ENCODE measurements around the gene GRPR. TPM values are rescaled to one million over a fixed set of nuclear protein-coding genes. Genes with fewer than 3 reads are reported as not detected.

The GRPR gene
- total and polyA plus RNA-seq, 4 donors = 0.06 to 0.25 (median 0.20) TPM; not detected in 1

GRCh38 chrX:16089086-16089485, 34.3 kb upstream of the GRPR start:
- H3K27me3 ChIP-seq (ENCODE audit: control insufficient read depth in 3 of 3, insufficient read depth in 3 of 3, low read length in 2 of 3) = peaks cover 4 to 42% (median 21%) of the 10 kb centered on the region in 3 donors
- H3K36me3 ChIP-seq (ENCODE audit: control insufficient read depth in 4 of 4, insufficient read depth in 4 of 4, low read length in 4 of 4) = no peaks in the 10 kb centered on the region
- TF ChIP-seq CTCF (IDR thresholded peaks at IDR 0.05; ENCODE audit: control extremely low read depth, extremely low read depth) = no peak
- H3K9me3 ChIP-seq (ENCODE audit: control insufficient read depth in 4 of 4, insufficient read depth in 3 of 4, low read length in 3 of 4) = peaks cover 0 to 5% (median 0%) of the 10 kb centered on the region in 4 donors
- H3K4me1 ChIP-seq (ENCODE audit: control insufficient read depth in 5 of 5, insufficient read depth in 5 of 5, low read length in 5 of 5) = no peaks in the 10 kb centered on the region
- DNase-seq (no peak), ATAC-seq (ENCODE audit: insufficient read depth, low FRiP score) (no peak)
- no peak overlapping the region for H3K4me3 ChIP-seq
- no peak overlapping the region for H3K27ac ChIP-seq (ENCODE audit: low read depth in 1 of 2, low read length in 1 of 2)
- no peak overlapping the region for H3K9ac ChIP-seq (ENCODE audit: insufficient read depth in 1 of 2, low read length in 2 of 2)

GRCh38 chrX:16096141-16096540, 27.2 kb upstream of the GRPR start:
- TF ChIP-seq CTCF (IDR thresholded peaks at IDR 0.05; ENCODE audit: control extremely low read depth, extremely low read depth) = no peak
- WGBS, 2 donors = 55 to 66% methylated on average over 3 of the region's 3 CpGs

GRCh38 chrX:16100673-16101072, 22.7 kb upstream of the GRPR start:
- Histone ChIP-seq H3K9ac (ENCODE audit: insufficient read depth in 1 of 2, low read length in 2 of 2) (no peak overlapping the region), H3K36me3 (ENCODE audit: control insufficient read depth in 4 of 4, insufficient read depth in 4 of 4, low read length in 4 of 4) (peaks cover 0 to 2% (median 0%) of the 10 kb centered on the region in 4 donors), H3K9me3 (ENCODE audit: control insufficient read depth in 4 of 4, insufficient read depth in 3 of 4, low read length in 3 of 4) (peaks cover 0 to 10% (median 0%) of the 10 kb centered on the region in 4 donors), H3K4me1 (ENCODE audit: control insufficient read depth in 5 of 5, insufficient read depth in 5 of 5, low read length in 5 of 5) (peaks cover 0 to 3% (median 0%) of the 10 kb centered on the region in 5 donors), H3K27me3 (ENCODE audit: control insufficient read depth in 3 of 3, insufficient read depth in 3 of 3, low read length in 2 of 3) (peaks cover 0 to 38% (median 17%) of the 10 kb centered on the region in 3 donors), H3K4me3 (no peak overlapping the region), H3K27ac (ENCODE audit: low read depth in 1 of 2, low read length in 1 of 2) (no peak overlapping the region)
- TF ChIP-seq CTCF (IDR thresholded peaks at IDR 0.05; ENCODE audit: control extremely low read depth, extremely low read depth) = no peak
- no peak for ATAC-seq (ENCODE audit: insufficient read depth, low FRiP score)
- no peak for DNase-seq
- 66 to 85% methylated on average over 4 of the region's 4 CpGs for WGBS, 2 donors

More at GRCh38 chrX:16096141-16096540, 27.2 kb upstream of the GRPR start:
- no peak overlapping the region for H3K9ac ChIP-seq (ENCODE audit: insufficient read depth in 1 of 2, low read length in 2 of 2)
- ATAC-seq (ENCODE audit: insufficient read depth, low FRiP score) = no peak
- peaks cover 0 to 7% (median 3%) of the 10 kb centered on the region in 4 donors for H3K9me3 ChIP-seq (ENCODE audit: control insufficient read depth in 4 of 4, insufficient read depth in 3 of 4, low read length in 3 of 4)
- H3K4me3 ChIP-seq = no peak overlapping the region
- H3K36me3 ChIP-seq (ENCODE audit: control insufficient read depth in 4 of 4, insufficient read depth in 4 of 4, low read length in 4 of 4) = peaks cover 0 to 2% (median 0%) of the 10 kb centered on the region in 4 donors
- no peak overlapping the region for H3K27ac ChIP-seq (ENCODE audit: low read depth in 1 of 2, low read length in 1 of 2)
- H3K27me3 ChIP-seq (ENCODE audit: control insufficient read depth in 3 of 3, insufficient read depth in 3 of 3, low read length in 2 of 3) = peaks cover 0 to 41% (median 16%) of the 10 kb centered on the region in 3 donors
- peaks cover 0 to 3% (median 0%) of the 10 kb centered on the region in 5 donors for H3K4me1 ChIP-seq (ENCODE audit: control insufficient read depth in 5 of 5, insufficient read depth in 5 of 5, low read length in 5 of 5)
- no peak for DNase-seq

GRCh38 chrX:16101581-16101980, 21.8 kb upstream of the GRPR start:
- TF ChIP-seq CTCF (IDR thresholded peaks at IDR 0.05; ENCODE audit: control extremely low read depth, extremely low read depth) = no peak
- no peak overlapping the region for H3K4me3 ChIP-seq
- DNase-seq (no peak), ATAC-seq (ENCODE audit: insufficient read depth, low FRiP score) (no peak)
- H3K27ac ChIP-seq (ENCODE audit: low read depth in 1 of 2, low read length in 1 of 2) = no peak overlapping the region
- H3K27me3 ChIP-seq (ENCODE audit: control insufficient read depth in 3 of 3, insufficient read depth in 3 of 3, low read length in 2 of 3) = peaks cover 0 to 34% (median 15%) of the 10 kb centered on the region in 3 donors
- H3K9ac ChIP-seq (ENCODE audit: insufficient read depth in 1 of 2, low read length in 2 of 2) = no peak overlapping the region
- H3K36me3 ChIP-seq (ENCODE audit: control insufficient read depth in 4 of 4, insufficient read depth in 4 of 4, low read length in 4 of 4) = peaks cover 0 to 2% (median 0%) of the 10 kb centered on the region in 4 donors
- WGBS, 2 donors = 67 to 76% methylated on average over 2 of the region's 2 CpGs
- H3K9me3 ChIP-seq (ENCODE audit: control insufficient read depth in 4 of 4, insufficient read depth in 3 of 4, low read length in 3 of 4) = peaks cover 0 to 8% (median 0%) of the 10 kb centered on the region in 4 donors
- H3K4me1 ChIP-seq (ENCODE audit: control insufficient read depth in 5 of 5, insufficient read depth in 5 of 5, low read length in 5 of 5) = peaks cover 0 to 3% (median 0%) of the 10 kb centered on the region in 5 donors
